MV-4-11 (cell line): ENCODE results near the gene CCDC82.
A peak's percentile ranks its signal among the peaks of the same experiment; 100 is the strongest.

Experiments
- DNase-seq: peaks from one replicate; lab custom pipeline; 2025; lab: John Stamatoyannopoulos, UW

Gene CCDC82

GRCh38 chr11:96329419-96329818 is 60.3 kb downstream of the CCDC82 start:
- DNase-seq = no peak

- no peak for DNase-seq
These were observed 61.2 kb downstream of the CCDC82 start for GRCh38 chr11:96328395-96329010.

GRCh38 chr11:96326959-96327358 is 62.8 kb downstream of the CCDC82 start:
- no peak for DNase-seq

GRCh38 chr11:96324912-96325311 is 64.8 kb downstream of the CCDC82 start:
- no peak for DNase-seq

GRCh38 chr11:96323642-96323985 is 66.1 kb downstream of the CCDC82 start:
- no peak for DNase-seq

- DNase-seq = no peak
These were observed 66.7 kb downstream of the CCDC82 start for GRCh38 chr11:96322775-96323641.

GRCh38 chr11:96321091-96321490 is 68.6 kb downstream of the CCDC82 start:
- no peak for DNase-seq

- DNase-seq = no peak
These were observed 69.6 kb downstream of the CCDC82 start for GRCh38 chr11:96319898-96320656.

- no peak for DNase-seq
These were observed 70.9 kb downstream of the CCDC82 start for GRCh38 chr11:96318850-96319249.

- no peak for DNase-seq
These were observed 71.3 kb downstream of the CCDC82 start for GRCh38 chr11:96318399-96318798.

GRCh38 chr11:96317985-96318384 is 71.7 kb downstream of the CCDC82 start:
- no peak for DNase-seq

- DNase-seq = peak; percentile 9
These were observed 72.1 kb downstream of the CCDC82 start for GRCh38 chr11:96317571-96317970.

- no peak for DNase-seq
These were observed 72.8 kb downstream of the CCDC82 start for GRCh38 chr11:96316869-96317268.

GRCh38 chr11:96315476-96315875 is 74.2 kb downstream of the CCDC82 start:
- no peak for DNase-seq

- no peak for DNase-seq
These were observed 75.2 kb downstream of the CCDC82 start for GRCh38 chr11:96314326-96315020.

GRCh38 chr11:96313163-96313562 is 76.5 kb downstream of the CCDC82 start:
- DNase-seq = no peak

- DNase-seq = no peak
These were observed 78.6 kb downstream of the CCDC82 start for GRCh38 chr11:96311120-96311568.

GRCh38 chr11:96310236-96310635 is 79.5 kb downstream of the CCDC82 start:
- DNase-seq = no peak

- no peak for DNase-seq
These were observed 80.1 kb downstream of the CCDC82 start for GRCh38 chr11:96309643-96310017.

GRCh38 chr11:96309016-96309642 is 80.6 kb downstream of the CCDC82 start:
- DNase-seq = no peak

GRCh38 chr11:96307776-96308140 is 82.0 kb downstream of the CCDC82 start:
- no peak for DNase-seq
